Activated naive CD4-positive, alpha-beta T cell treated with anti-CD3 and anti-CD28 coated beads, Interleukin-2, amount 50 U/mL, for 72 hours (primary cell): ENCODE data around the gene PCAT6. TPM values are rescaled to one million over a fixed set of nuclear protein-coding genes. Genes with fewer than 3 reads are reported as not detected.
"Not testable (repeated sequence)": the region's sequence is repeated elsewhere in the genome, so short reads cannot be mapped to it uniquely, and the experiment has no call there.

Experiments used
- ATAC-seq, 2 donors: fragments of 150-1000 bp; cut with Tn5 transposase; 2 replicates each; pipeline ENCODE4 v1.10.0; 2021; ENCODE audit warnings: mild to moderate bottlenecking in 2 of 2, moderate library complexity in 2 of 2
- DNase-seq, 2 donors: peaks; one replicate each; pipeline ENCODE4 v3.0.0; 2021 to 2022; ENCODE audit warnings: low spot score in 2 of 2
- H3K27ac Mint-ChIP-seq, 2 donors: one replicate each; pipeline ENCODE4 v1.8.0; 2022; ENCODE audit warnings: mild to moderate bottlenecking in 2 of 2, mixed read lengths in 2 of 2
- H3K36me3 Mint-ChIP-seq, 2 donors: one replicate each; pipeline ENCODE4 v1.8.0; 2022; ENCODE audit warnings: mixed read lengths in 2 of 2
- H3K9me3 Mint-ChIP-seq, 2 donors: one replicate each; pipeline ENCODE4 v1.8.0; 2022; ENCODE audit warnings: mixed read lengths in 2 of 2
- total RNA-seq, 2 donors: library from RNA; stranded (reverse); gene quantifications; one replicate each; pipeline ENCODE4 v1.2.3, GENCODE V29; 2022

The PCAT6 gene
- 1 to 10 TPM in 1 of 2 donors, not detected in 1; 3.9 TPM for total RNA-seq

DNA sequence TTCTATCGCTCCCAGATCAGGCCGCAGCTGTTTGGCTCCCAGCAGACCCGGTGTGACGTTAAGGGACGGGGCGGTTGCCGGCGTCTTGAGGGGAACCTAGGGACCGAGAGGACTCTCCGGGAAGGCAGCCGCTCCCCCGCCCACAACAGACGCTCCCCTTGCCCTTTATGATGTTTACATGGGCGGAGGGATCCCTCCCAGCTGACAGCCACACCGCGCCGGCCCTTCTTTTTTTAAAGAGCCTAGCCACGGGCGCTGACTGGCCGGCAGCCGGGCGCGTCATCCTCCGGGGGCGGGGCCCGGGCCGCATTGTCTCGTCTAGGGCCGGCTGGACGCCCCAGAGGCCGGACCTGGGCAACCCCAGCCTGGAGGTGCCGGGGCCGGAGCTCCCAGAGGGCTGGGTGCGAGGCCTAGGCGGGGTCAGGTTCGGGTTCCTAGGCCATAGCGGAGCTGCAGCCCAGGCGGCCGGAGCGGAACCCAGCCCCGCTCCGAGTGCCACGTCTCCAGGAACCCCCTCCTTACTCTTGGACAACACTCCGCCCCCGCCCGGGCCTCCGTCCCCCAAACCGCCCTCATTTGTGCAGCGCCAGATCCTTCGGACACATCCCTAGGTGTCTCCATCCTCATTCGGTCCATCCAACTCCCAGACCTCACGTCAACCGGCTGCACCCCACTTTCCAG is at the start of gene PCAT6:
Gene PCAT6, plus strand, starts transcription at position 340 of the 681 bp plus-strand sequence.
- no peaks in the 10 kb centered on the region for H3K9me3 Mint-ChIP-seq
- DNase-seq = peak; percentile 86 to 91
- peak; percentile 82 to 84 for ATAC-seq
- H3K27ac Mint-ChIP-seq = peak within 1 kb of the TSS; percentile 2 to 94
- H3K36me3 Mint-ChIP-seq = peaks cover 11 to 13% of the 10 kb centered on the region in 2 donors

DNA sequence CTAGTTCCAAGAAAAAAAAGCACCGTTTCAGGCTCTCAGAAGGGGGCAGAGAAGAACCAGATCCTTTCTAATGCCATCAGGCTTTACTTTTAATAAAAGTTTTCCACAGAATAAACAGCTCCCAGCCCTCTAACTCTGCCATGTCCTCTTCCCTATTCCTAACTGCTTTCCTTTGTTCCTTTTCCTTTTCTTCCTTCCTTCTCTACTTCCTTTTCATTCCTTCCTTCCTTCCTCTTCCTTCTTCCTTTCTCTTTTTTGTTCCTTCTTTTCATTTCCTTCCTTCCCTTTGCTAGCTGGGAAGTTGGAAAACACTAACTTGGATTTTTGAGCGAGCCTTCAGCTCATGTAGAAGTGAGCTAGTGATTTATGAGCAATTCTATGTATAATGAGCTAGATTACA is 48.7 kb upstream of the PCAT6 start:
- Mint-ChIP-seq H3K27ac (peak overlapping the region in 1 of 2 donors; percentile 4), H3K9me3 (no peaks in the 10 kb centered on the region), H3K36me3 (peaks cover 0 to 7% of the 10 kb centered on the region in 2 donors)
- DNase-seq (no peak), ATAC-seq (no peak)

DNA sequence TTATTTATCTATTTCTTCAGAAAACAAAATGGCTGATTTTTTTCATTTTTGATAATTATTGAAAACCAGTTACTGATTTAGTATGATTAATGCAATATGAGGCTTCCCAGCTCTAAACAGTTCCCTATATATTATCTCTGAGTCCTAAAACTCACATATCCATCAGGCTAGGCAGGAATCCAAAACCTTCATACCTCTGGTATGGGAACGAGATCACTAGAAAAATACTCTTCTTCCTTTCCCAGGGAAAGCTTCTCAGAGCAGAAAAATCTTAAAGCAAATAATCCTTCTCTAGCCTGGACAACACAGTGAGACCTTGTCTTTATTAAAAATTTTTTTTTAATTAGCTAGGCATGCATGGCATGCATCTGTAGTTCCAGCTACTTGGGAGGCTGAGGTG is 45.0 kb upstream of the PCAT6 start:
- DNase-seq = no peak
- H3K9me3 Mint-ChIP-seq = no peaks in the 10 kb centered on the region
- no peak for ATAC-seq
- H3K27ac Mint-ChIP-seq = no peak overlapping the region
- H3K36me3 Mint-ChIP-seq = peaks cover 0 to 7% of the 10 kb centered on the region in 2 donors

DNA sequence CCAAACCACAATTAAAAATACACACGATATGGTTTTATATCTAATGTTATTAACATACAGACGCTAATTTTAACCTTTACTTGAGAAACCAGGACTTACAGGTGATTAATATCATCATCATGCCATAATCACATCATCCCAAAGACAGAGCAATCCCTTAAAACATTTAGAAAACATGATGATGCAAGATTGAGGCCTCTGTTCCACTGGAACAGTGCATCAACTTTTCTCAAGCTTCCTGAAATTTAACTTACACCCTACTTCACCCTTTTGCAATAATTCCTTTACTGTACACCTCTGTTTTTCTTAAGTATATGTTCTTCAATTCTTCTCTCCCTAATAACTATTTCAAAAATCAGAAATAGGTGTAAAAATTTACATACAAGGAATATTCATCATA is 40.6 kb upstream of the PCAT6 start:
- ATAC-seq (no peak), DNase-seq (no peak)
- Mint-ChIP-seq H3K27ac (no peak overlapping the region), H3K36me3 (peaks cover 0 to 5% of the 10 kb centered on the region in 2 donors), H3K9me3 (no peaks in the 10 kb centered on the region)

DNA sequence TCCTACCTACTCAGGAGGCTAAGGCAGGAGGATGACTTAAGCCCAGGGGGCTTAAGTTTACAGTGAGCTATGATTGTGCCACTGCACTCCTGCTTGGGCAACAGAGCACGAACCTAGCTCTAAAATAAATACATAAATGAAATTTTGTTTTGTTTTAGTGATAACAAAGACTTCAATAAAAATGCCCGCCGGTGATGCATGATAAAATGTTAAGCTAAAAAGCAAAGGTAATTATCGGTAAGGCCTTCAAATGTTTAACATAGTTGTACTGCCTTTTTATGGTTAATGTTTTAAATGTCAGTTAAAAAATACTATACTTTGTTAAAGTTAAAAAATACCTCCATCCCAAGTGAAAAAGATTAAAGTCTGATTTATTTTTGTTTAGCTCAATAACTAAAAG is 29.6 kb upstream of the PCAT6 start:
- H3K36me3 Mint-ChIP-seq = peaks cover 0 to 5% of the 10 kb centered on the region in 2 donors
- ATAC-seq = no peak
- DNase-seq = no peak

DNA sequence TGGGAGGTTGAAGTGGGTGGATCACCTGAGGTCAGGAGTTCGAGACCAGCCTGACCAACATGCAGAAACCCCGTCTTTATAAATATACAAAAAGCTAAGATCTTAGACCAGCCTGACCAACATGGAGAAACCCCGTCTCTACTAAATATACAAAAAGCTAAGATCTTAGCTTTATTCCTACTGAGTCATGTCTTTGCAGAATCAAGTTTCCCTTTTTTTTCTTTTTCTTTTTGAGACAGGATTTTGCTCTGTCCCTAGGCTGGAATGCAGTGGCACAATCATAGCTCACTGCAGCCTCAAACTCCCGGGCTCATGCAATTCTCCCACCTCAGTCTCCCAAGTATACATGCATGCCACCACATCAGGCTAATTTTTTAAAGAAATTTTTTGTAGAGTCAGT is 23.9 kb upstream of the PCAT6 start:
- Mint-ChIP-seq H3K36me3 (peaks cover 0 to 11% of the 10 kb centered on the region in 2 donors), H3K27ac (no peak overlapping the region), H3K9me3 (no peaks in the 10 kb centered on the region)
- ATAC-seq (no peak), DNase-seq (no peak)

More for the DNA sequence above, 29.6 kb upstream of the PCAT6 start:
- H3K27ac Mint-ChIP-seq = no peak overlapping the region
- no peaks in the 10 kb centered on the region for H3K9me3 Mint-ChIP-seq

DNA sequence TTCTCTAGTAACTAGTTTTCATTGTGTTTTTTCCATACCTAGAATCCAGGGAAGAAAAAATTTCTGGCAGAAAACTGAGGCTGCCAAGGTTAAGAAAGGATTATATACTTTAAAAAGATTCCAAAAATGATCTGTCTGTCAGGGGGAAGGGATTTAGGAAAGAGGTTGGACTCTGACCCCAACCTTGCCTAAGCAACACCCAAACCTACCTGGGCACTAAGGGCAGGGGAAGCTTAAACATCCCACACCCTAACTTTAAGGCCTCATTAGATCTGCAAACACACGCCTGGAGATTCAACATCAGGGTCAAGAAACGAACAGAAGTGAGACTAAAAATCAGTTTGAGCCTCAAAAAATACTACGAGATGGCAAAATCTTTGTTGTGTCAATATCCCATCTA is 22.0 kb upstream of the PCAT6 start:
- DNase-seq = no peak
- H3K9me3 Mint-ChIP-seq = no peaks in the 10 kb centered on the region
- H3K36me3 Mint-ChIP-seq = peaks cover 0 to 11% of the 10 kb centered on the region in 2 donors
- no peak for ATAC-seq
- no peak overlapping the region for H3K27ac Mint-ChIP-seq

DNA sequence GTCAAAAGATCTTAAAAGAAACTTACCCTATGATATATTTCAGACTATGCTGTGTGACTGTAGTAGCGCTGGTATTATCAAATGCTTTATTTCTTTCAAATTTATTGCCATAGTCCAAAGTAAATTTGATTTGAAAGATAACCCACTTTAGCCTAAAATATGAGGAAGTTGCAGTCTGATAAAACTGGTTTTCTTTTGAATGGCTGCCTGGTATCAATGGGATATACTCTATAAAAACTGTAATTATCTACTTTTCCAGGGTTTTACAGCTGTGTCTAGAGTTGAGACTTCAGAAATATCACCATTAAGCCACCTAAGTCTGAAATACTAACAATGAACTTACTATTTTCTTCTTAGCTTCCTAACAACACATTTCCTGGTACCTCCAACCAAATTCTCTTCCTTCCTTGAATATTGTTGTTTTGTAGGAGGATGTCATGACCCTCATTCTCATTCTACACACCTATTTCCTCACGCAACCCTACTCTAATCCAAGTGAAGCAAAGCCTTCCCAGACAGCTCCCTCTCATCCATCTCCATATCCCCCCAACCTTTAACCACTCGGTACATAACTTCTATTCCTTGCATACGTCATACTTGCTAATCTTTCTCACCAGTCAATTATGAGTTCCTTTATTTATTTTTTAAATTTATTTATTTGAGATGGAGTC is 19.5 kb upstream of the PCAT6 start:
- peak overlapping the region in 1 of 2 donors; percentile 15 for H3K27ac Mint-ChIP-seq
- peaks cover 0 to 6% of the 10 kb centered on the region in 2 donors for H3K36me3 Mint-ChIP-seq

DNA sequence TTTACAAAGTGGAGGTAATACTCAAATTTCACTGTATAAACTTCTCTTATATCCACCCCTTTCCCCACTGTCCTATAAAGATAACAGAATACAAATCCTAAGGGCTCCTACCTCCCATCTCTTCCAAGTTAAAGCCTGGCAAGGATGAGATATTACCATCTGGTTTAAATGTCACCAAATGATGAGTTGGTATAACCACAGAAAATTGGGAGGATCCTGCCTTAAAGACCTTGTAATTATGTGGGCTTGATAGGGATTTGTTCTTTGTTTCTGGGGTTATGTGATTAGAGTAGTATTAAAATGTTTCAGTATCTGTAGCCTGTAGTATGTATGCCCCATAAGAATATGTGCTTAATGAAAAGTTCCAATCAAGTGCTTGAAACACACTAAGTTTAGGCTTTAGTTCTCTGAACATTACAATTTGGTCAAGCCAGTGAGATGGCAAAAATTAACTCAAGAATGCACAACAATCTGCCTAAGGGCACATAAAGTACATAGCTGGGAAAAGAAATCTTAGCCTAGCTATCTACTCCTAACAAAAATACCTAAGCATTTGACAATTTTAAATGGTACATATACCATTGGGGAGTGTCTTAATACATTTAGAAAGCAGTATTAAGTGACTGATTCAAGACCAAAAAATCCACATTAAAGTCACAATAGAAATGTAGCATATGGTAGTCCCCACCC is 16.6 kb upstream of the PCAT6 start:
- ATAC-seq (no peak), DNase-seq (no peak)
- Mint-ChIP-seq H3K9me3 (no peaks in the 10 kb centered on the region), H3K27ac (no peak overlapping the region), H3K36me3 (no peaks in the 10 kb centered on the region)

More for the DNA sequence above, 19.5 kb upstream of the PCAT6 start:
- no peaks in the 10 kb centered on the region for H3K9me3 Mint-ChIP-seq
- no peak for ATAC-seq
- DNase-seq = no peak

DNA sequence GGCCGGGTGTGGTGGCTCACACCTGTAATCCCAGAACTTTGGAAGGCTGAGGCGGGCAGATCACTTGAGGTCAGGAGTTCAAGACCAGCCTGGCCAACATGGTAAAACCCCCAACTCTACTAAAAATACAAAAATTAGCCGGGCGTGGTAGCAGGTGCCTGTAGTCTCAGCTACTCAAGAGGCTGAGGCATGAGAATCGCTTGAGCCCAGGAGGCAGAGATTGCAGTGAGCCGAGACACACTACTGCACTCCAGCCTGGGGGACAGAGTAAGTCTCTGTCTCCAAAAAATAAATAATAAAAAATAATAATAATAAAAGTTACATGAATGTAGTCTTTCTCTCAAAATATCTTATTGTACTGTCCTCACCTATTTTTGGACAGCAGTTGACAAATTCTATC is 15.8 kb upstream of the PCAT6 start:
- not testable (repeated sequence) for H3K36me3 Mint-ChIP-seq, H3K9me3 Mint-ChIP-seq, H3K27ac Mint-ChIP-seq, DNase-seq, ATAC-seq

DNA sequence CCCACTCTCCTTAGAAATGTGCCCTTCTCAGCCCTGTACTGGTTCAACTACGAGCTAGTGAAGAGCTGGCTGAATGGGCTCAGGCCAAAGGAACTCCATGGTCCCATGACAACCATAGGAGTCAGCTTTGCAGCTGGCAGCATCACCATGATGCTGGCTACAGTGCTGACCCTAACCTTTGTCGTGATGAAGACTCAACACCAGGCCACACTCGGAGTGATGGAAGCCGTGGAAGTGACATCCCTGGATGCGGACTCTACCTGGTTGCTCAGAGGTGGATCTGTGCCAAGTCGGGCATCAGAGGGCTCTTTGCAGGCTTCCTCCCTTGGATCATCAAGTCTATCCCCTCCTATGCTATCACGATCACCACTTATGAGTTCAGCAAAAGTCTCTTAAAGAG is 14.1 kb upstream of the PCAT6 start:
- H3K27ac Mint-ChIP-seq = no peak overlapping the region
- no peak for DNase-seq
- H3K9me3 Mint-ChIP-seq = no peaks in the 10 kb centered on the region
- peaks cover 0 to 7% of the 10 kb centered on the region in 2 donors for H3K36me3 Mint-ChIP-seq
- no peak for ATAC-seq

DNA sequence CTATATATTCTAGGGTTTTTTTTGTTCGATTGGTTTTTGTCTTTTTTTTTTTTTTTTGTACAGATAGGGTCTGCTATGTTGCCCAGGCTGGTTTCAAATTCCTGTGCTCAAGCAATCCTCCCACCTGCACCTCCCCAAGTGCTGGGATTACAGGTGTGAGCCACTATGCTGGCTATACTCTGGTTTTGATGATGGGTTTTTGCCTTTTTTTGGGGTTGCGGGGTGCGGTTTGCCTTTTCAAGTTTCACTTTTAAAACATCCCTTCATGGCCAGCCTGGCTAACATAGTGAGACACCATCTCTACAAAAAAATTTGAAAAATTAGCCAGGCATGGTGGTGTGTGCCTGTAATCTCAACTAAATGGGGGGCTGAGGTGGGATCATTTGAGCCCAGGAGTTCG is 12.5 kb upstream of the PCAT6 start:
- ATAC-seq (peak in 1 of 2 donors; percentile 33), DNase-seq (no peak)
- Mint-ChIP-seq H3K36me3 (peaks cover 0 to 14% of the 10 kb centered on the region in 2 donors), H3K9me3 (no peaks in the 10 kb centered on the region), H3K27ac (peak overlapping the region in 1 of 2 donors; percentile 31)

DNA sequence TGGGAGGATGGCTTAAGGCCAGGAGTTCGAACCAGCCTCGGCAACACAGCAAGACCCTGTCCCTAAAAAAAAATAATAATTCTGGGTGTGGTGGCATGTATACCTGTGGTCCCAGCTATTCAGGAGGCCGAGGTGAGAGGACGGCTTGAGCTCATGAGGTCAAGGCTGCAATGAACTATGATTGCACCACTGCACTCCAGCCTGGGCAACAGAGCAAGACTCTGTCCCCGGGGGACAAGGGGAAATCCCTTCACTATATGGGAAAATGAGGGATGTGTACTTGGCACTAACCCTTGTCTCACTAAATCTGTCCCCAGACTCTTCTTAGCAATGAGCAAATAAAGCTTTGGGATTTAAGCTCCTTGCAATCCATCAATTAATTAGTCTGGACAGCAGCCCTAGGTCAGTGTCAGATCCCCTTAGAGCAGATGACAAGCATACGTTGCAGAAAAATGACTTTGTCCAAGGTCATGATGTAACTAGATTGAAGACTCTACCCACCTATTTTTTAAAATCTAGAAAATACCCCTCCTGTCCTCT is 11.9 kb upstream of the PCAT6 start:
- no peak for DNase-seq
- peaks cover 0 to 14% of the 10 kb centered on the region in 2 donors for H3K36me3 Mint-ChIP-seq
- no peak for ATAC-seq
- H3K27ac Mint-ChIP-seq = no peak overlapping the region
- no peaks in the 10 kb centered on the region for H3K9me3 Mint-ChIP-seq

DNA sequence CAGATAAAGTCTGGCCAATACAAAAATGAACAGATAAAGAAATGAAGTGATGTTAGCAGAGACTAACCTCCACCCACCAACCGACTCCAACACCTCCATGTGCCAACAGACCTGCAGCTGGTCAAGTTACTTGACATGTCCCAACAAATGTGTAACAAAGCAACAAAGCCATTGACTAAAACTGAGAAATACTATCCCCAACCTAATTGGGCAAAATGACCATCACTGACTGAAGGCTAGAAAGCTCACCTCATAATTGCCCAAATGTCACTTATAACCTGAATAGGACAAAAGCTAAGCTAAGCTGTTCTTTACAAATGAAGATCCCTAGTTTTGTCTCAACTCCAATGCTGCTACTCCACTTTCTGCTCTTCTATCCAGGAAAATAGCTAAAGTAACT is 10.0 kb upstream of the PCAT6 start:
- Mint-ChIP-seq H3K36me3 (peaks cover 1 to 14% of the 10 kb centered on the region in 2 donors), H3K27ac (no peak overlapping the region), H3K9me3 (no peaks in the 10 kb centered on the region)
- DNase-seq (no peak), ATAC-seq (no peak)

DNA sequence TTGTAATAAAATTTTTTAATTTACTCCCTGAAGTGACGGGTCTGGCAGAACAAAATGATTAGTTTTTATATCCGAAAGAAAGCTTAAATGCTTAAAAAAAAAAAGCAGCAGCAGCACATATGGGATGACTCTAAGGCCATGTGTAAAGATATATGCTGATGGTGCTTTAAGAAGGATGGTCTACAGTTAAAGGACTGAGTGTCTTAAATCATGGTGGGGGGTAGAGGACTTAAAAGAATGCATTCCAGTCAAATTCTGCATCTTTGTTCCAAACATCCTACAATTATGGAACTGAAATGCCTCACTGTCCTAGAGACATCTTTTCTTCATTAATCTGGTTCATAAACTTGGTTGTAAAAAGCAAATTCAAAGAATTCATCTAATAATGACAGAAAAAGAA is 9.6 kb upstream of the PCAT6 start:
- no peaks in the 10 kb centered on the region for H3K9me3 Mint-ChIP-seq
- no peak overlapping the region for H3K27ac Mint-ChIP-seq
- ATAC-seq (no peak), DNase-seq (no peak)
- peaks cover 6 to 15% of the 10 kb centered on the region in 2 donors for H3K36me3 Mint-ChIP-seq

DNA sequence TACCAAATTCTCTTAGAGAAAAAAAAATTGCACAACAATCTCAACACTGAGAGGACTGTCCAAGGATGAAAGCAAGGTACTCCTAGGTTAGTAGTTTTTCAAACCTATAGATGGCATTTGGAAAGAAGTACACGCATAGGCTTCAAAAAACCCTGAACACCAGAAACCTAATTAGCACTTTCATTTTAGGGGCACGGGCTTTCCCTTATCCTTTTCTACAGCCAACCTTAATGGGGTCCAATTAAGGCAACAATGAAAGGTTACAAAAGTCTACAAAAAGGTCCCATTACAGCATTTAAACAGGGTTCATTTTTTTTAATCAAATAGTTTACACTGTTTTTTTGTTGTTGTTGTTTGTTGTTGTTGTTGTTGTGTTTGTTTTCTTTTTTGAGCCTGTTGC is 8.7 kb upstream of the PCAT6 start:
- ATAC-seq (no peak), DNase-seq (no peak)
- Mint-ChIP-seq H3K36me3 (peaks cover 14 to 24% of the 10 kb centered on the region in 2 donors), H3K9me3 (no peaks in the 10 kb centered on the region), H3K27ac (no peak overlapping the region)
